Right renal pelvis (tissue), 4 donors: Measurements from ENCODE around the gene CD200R1L. TPM values are rescaled to one million over a fixed set of nuclear protein-coding genes. Genes with fewer than 3 reads are reported as not detected.
"Not testable (repeated sequence)": the region's sequence is repeated elsewhere in the genome, so short reads cannot be mapped to it uniquely, and the experiment has no call there.

Experiments used
- DNase-seq, 4 donors: peaks; one replicate each; pipeline ENCODE4 v3.0.0-alpha.2; 2013; ENCODE audit warnings: low read depth in 4 of 4, low spot score in 3 of 4, missing footprints in 1 of 4
- polyA plus RNA-seq, 4 donors: library from polyadenylated mRNA; unstranded; fragments of 120-200 nt; gene quantifications; one replicate each; pipeline ENCODE4 v1.2.1, GENCODE V29; 2013; ENCODE audit not compliant: insufficient read length in 4 of 4

The CD200R1L gene, protein sequence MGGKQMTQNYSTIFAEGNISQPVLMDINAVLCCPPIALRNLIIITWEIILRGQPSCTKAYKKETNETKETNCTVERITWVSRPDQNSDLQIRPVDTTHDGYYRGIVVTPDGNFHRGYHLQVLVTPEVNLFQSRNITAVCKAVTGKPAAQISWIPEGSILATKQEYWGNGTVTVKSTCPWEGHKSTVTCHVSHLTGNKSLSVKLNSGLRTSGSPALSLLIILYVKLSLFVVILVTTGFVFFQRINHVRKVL
- not detected for polyA plus RNA-seq

GRCh38 chr3:112846764-112847163 lies at the start of gene CD200R1L:
TSS of gene CD200R1L (minus strand) at chr3:112846864. CDS start at chr3:112829367, 17,497 bp downstream.
- no peak for DNase-seq

DNA sequence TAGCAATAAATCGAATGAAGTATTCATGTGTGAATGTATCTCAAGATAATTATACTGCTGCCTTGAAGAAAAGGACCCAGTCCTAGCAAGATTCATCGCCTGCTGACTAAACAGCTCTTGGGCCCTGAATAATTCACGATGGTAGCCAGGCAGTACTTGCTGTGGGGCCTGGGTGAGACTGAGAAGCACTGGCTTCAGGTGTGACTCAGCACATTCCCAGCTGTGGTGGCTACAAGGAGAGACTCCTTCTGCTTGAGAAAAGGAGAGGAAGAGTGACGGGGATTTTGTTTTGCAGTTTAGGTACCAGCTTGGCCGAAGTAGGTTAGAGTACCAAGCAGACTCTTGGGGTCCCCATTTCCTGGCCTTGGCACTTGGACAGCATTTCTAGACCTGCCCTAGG lies 47.6 kb upstream of the CD200R1L start:
- no peak for DNase-seq

DNA sequence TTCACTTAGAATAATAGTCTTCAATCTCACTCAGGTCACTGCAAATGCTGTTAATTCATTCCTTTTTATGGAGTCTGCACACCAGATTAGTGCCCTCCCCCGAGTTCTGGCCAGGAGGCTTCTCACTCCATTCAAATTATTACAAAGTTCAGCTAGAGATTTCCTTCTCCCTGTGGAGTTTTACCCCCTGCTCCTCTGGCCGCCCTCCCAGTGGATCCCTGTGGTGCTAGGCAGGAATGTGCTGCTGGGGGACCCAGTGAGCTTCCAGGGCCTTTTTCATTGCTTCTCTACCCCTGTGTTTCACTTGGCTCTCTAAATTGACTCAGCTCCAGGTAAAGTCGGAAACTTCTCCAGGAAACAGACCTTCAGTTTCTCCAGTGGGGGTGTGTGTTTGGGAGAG lies 42.7 kb upstream of the CD200R1L start:
- DNase-seq: no peak

DNA sequence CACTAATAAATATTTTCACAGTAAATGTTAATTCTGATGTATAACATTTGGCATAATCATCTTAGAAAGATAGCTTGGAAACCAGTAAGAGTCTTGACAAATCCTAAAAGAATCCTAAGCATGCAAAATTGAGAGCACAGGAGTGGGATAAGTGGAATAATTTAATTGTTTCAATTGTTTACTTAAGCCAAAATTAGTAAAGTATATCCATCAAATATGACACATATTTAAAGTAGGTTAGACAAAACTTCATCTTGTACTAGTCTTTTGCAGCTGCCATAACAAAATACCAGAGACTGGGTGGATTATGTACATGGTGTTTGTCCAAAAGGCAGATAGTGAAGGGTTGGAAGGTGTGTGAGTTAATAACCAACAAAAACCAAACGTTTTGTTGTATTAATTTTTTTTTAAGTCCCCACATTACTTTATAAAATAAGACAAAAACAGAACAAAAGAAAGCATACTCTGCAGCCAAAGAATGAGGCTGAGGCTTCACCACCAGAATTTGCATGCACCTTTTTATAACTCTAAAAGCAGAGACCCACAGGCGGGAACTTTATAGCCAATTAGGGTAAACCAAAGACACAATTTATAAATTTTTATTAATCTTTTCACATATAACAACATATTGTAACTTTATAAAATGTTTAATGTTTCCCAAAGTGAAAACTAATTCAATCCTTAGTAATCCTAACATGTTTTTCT lies 41.9 kb upstream of the CD200R1L start:
- no peak for DNase-seq

- no peak for DNase-seq
Observed at GRCh38 chr3:112884678-112885290, 38.1 kb upstream of the CD200R1L start.

- no peak for DNase-seq
Observed at GRCh38 chr3:112881891-112882290, 35.2 kb upstream of the CD200R1L start.

DNA sequence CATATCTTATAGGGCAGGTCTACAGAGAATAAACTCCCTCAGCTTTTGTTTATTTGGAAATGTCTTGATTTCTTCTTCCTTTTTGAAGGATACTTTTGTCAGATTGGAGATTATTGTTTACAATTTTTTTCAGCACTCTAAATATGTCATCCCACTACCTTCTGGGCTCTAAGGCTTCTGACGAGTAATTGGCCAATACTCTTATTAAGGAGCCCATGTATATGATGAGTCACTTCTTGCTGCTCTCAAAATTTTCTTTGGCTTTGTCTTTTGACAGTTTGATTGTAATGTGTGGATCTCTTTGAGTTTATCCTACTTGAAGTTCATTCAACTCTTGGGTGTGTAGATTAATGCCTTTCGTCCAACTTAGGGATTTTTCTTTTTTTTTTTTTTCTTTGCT lies 28.9 kb upstream of the CD200R1L start:
- DNase-seq: no peak

DNA sequence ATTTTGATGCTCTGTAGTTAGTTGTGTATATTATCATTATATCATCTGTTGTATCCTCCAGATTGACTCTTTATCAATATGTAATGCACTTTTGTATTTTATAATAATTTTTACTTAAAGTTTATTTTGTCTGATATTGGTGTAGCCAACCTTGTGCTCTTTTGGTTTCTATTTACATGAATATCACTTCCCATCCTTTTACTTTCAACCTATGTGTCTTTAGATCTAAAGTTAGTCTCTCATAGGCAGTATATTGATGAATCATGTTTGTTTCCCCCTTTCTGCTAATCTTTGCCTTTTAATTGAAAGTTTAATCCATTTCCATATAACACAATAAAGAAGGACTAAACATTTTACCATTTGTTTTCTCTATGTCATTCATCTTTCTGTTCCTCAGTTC lies 28.1 kb upstream of the CD200R1L start:
- DNase-seq: no peak

- no peak for DNase-seq
Observed at GRCh38 chr3:112873632-112874031, 27.0 kb upstream of the CD200R1L start.

- DNase-seq: no peak
Observed at GRCh38 chr3:112871735-112872134, 25.1 kb upstream of the CD200R1L start.

DNA sequence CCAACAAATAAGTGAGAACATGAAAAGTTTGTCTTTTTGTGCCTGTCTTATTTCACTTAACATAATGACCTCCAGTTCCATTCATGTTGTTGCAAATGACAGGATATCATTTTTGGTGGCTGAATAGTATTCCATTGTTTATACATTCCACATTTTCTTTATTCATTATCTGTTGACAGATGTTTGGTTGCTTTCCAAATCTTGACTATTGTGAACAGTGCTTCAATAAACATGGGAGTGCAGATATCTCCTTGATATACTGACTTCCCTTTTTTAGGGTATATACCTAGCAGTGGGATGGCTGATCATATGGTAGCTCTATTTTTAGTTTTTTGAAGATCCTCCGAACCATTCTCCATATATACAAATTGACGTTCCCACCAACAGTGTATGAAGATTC lies 19.1 kb upstream of the CD200R1L start:
- DNase-seq: no peak

DNA sequence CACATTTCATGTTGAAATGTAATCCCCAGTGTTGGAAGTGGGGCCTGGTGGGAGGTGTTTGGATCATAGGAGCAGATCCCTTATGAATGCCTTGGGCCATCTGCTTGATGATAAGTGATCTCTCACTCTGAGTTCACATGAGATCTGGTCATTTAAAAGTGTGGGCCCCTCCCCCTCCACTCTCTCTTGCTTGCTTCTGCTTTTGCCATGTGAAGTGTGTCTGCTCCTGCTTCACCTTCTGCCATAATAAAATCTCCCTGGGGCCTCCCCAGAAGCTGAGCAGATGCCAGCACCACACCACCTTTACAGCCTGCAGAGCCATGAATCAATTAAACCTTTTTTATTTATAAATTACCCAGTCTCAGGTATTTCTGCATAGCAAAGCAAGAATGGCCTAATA lies 14.2 kb upstream of the CD200R1L start:
- DNase-seq: no peak

DNA sequence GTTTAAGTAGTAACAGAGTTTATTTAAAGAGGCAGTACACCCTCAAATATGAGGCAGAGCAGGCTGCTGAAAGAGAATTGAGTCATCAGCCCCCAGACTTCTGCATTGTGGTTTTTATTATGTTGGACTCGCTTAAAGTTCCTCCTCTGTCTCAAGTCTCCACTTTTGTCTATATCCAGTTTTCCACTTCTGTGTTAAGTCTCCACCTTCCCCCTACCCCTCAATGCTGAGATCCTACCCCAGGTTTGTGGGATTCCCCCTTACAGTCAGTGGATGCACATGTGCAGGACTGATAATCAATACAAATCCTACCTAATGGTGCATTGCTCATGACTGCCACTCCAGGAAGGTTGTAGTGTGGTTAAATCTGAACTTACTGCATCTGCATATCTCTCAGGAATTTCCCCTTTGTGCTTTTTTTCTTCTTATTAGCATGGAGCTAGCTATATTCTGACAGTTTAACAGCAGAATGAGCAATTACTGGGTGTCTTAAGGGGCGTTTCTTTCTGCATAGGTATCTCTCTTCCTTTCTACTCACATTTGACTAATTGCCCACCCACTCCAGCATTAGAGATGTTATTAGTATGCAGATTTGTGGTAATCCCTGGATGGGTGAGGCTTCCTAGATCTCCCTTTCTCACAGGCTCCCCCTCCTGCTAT lies 11.9 kb upstream of the CD200R1L start:
- no peak for DNase-seq

DNA sequence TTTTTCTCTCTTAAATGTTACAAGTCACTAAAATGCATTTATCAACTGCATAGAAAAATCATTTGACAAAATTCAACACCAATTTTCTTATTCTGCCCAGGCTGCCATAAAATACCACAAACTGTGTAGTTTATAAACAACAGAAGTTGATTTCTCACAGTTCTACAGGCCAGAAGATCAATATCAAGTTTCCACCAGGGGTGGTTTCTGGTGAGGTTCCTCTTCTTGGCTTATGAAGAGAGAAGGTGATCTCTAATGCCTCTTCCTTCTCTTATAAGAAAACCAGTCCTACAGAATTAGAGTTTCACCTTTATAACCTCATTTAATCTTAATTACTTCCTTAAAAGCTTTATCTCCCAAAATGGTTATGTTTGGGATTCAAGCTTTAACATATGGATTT lies 10.9 kb upstream of the CD200R1L start:
- DNase-seq: no peak

DNA sequence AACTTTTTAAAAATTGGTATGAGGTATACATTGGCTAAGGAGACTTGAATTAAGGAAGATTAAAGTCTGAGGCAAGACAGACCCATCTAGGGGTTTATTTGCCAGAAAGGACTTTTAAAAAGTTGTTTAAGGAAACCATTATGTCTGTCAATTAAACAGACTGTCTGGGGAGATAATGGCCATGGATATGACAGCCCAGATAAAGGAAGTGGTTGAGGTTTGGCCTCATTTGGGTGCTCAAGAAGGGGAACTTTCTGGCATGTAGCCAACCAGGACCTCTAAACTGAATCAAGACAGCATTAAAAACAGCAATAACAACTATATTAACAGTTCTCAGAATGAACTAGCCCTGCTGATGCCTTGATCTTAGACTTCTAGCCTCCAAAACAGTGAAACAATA lies 9.9 kb upstream of the CD200R1L start:
- no peak for DNase-seq

GRCh38 chr3:112855883-112856282 lies 9.2 kb upstream of the CD200R1L start:
- no peak for DNase-seq

GRCh38 chr3:112855074-112855473 lies 8.4 kb upstream of the CD200R1L start:
- DNase-seq: not testable (repeated sequence)

GRCh38 chr3:112848196-112848595 lies 1.5 kb upstream of the CD200R1L start:
- no peak for DNase-seq

DNA sequence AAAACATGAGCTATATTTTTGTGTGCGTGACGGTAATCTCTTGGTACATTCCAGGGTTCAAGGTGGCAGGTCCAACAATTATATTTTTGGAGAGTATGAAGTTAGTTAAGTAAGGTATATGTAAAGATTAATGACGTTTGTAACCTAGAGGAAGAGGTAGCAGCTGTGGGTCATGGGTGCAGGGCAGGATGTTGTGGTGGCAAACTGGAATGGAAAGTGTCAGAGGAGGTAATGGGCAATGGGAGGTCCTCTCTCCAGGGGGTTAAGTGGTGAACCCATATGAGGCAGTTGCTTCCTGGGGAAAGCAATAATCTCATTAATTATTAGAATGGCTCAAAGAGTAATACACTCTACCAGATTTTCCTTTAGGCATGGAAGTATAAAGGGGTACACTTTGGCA lies 1.0 kb upstream of the CD200R1L start:
- no peak for DNase-seq

DNA sequence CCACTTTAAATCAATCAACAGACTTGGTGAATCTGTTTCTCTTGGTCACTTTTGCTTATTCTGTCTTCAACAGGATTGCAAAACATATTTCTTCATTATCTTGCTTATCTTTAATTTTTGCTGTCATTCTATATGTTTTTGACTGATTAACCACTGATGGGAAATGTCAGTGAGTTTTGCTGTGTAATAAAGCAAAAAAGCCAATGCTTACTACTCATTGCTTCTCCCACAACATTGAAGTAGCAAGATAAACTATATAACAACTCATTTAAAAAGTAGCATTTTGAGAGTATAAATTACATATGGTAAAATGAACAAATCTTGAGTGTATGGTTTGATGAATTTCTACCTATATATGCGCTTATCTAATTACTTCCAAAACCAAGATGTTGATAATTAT lies 892 bp downstream of the CD200R1L start:
- DNase-seq: no peak

- no peak for DNase-seq
Observed at GRCh38 chr3:112829046-112829445, 17.6 kb downstream of the CD200R1L start.
